IMR-90 (cell line): Measurements from ENCODE around the gene UGT3A1. TPM values are rescaled to one million over a fixed set of nuclear protein-coding genes. Genes with fewer than 3 reads are reported as not detected.

Experiments used
- ATAC-seq: fragments of 200-7000 bp; cut with Tn5 transposase; 2 replicates; pipeline ENCODE4 v1.9.1; 2020; ENCODE audit warnings: low read depth, mild to moderate bottlenecking, moderate library complexity
- BruUV-seq: library from RNA; stranded (reverse); fragments of 400-500 nt; replicated peaks from 2 replicates; lab custom pipeline; 2021; lab: Mats Ljungman, UMichigan
- CTCF ChIA-PET: fragments of 300-600 bp; formaldehyde crosslinking; extraction: SDS; loops from one replicate; lab custom pipeline; 2021; ENCODE audit warnings: antibody characterized with exemption; lab: Yijun Ruan, JAX
- POLR2A ChIA-PET: fragments of 300-600 bp; sonication (Branson Sonifier 250); formaldehyde crosslinking; loops from one replicate; lab custom pipeline; 2022; ENCODE audit warnings: antibody characterized with exemption; ENCODE audit not compliant: unreplicated experiment; lab: Charles Lee
- DNase-seq: peaks from one replicate; pipeline ENCODE4 v3.0.0; 2013
- H2AFZ ChIP-seq: replicated peaks from 2 replicates; pipeline ENCODE3; 2013; ENCODE audit warnings: low read length, mild to moderate bottlenecking; ENCODE audit not compliant: poor library complexity
- H2AK5ac ChIP-seq: 2 replicates; pipeline ENCODE4 v1.6.1; 2013; ENCODE audit warnings: low read depth, low read length, inconsistent platforms
- H2AK9ac ChIP-seq: replicated peaks from 2 replicates; pipeline ENCODE3; 2013; ENCODE audit warnings: mild to moderate bottlenecking, low read depth, low read length, moderate library complexity; ENCODE audit not compliant: poor library complexity
- H2BK120ac ChIP-seq: 2 replicates; pipeline ENCODE4 v1.6.1; 2013; ENCODE audit warnings: low read depth, low read length, inconsistent platforms
- H2BK15ac ChIP-seq: 3 replicates; pipeline ENCODE4 v1.6.1; 2013; ENCODE audit warnings: low read depth, low read length, inconsistent platforms
- H2BK20ac ChIP-seq: 2 replicates; pipeline ENCODE4 v1.6.1; 2013; ENCODE audit warnings: low read depth, mild to moderate bottlenecking, inconsistent platforms, low read length, moderate library complexity
- H2BK5ac ChIP-seq: 2 replicates; pipeline ENCODE4 v1.6.1; 2013; ENCODE audit warnings: mild to moderate bottlenecking, low read depth, low read length, inconsistent platforms; ENCODE audit not compliant: poor library complexity, severe bottlenecking
- H3K14ac ChIP-seq: replicated peaks from 2 replicates; pipeline ENCODE4 v1.6.1; 2013; ENCODE audit warnings: low read depth, low read length, inconsistent platforms
- H3K18ac ChIP-seq: 2 replicates; pipeline ENCODE4 v1.6.1; 2013; ENCODE audit warnings: low read depth, low read length, control low read depth
- H3K23ac ChIP-seq: 2 replicates; pipeline ENCODE4 v1.6.1; 2013; ENCODE audit warnings: low read depth, low read length, inconsistent platforms
- H3K27ac ChIP-seq: 2 replicates; pipeline ENCODE4 v1.5.1; 2013; ENCODE audit warnings: mild to moderate bottlenecking, control low read depth, low read length; ENCODE audit not compliant: insufficient read depth
- H3K27me3 ChIP-seq: 2 replicates; pipeline ENCODE4 v1.6.1; 2013; ENCODE audit warnings: low read length; ENCODE audit not compliant: control insufficient read depth, insufficient read depth
- H3K36me3 ChIP-seq: 2 replicates; pipeline ENCODE4 v1.6.1; 2013; ENCODE audit warnings: low read length, mixed read lengths; ENCODE audit not compliant: control insufficient read depth, insufficient read depth
- H3K4ac ChIP-seq: 2 replicates; pipeline ENCODE4 v1.6.1; 2013; ENCODE audit warnings: low read depth, low read length, inconsistent platforms
- H3K4me1 ChIP-seq: 2 replicates; pipeline ENCODE4 v1.6.1; 2013; ENCODE audit warnings: low read length, mixed read lengths; ENCODE audit not compliant: control insufficient read depth, insufficient read depth
- H3K4me2 ChIP-seq: 2 replicates; pipeline ENCODE4 v1.6.1; 2013; ENCODE audit warnings: low read depth, mild to moderate bottlenecking, control low read depth, low read length, moderate library complexity
- H3K4me3 ChIP-seq: 2 replicates; pipeline ENCODE4 v1.5.1; 2013; ENCODE audit warnings: low read depth, mild to moderate bottlenecking, control low read depth, low read length, moderate library complexity; ENCODE audit not compliant: insufficient read depth
- H3K56ac ChIP-seq: 2 replicates; pipeline ENCODE4 v1.6.1; 2013; ENCODE audit warnings: low read length, inconsistent platforms; ENCODE audit not compliant: insufficient read depth; ENCODE audit errors: extremely low read depth
- H3K79me1 ChIP-seq, 2 experiments: 2 replicates each; pipeline ENCODE4 v1.6.1; 2013; ENCODE audit warnings: low read length in 2 of 2, inconsistent platforms in 1 of 2, low read depth in 1 of 2
- H3K9ac ChIP-seq: 2 replicates; pipeline ENCODE4 v1.6.1; 2013; ENCODE audit warnings: low read depth, low read length, control low read depth
- H3K9me1 ChIP-seq: 2 replicates; pipeline ENCODE4 v1.6.1; 2013; ENCODE audit warnings: low read length, inconsistent platforms; ENCODE audit not compliant: insufficient read depth
- H3K9me3 ChIP-seq: 2 replicates; pipeline ENCODE4 v1.6.1; 2013; ENCODE audit warnings: low read length; ENCODE audit not compliant: control insufficient read depth, insufficient read depth
- H4K20me1 ChIP-seq: 2 replicates; pipeline ENCODE4 v1.6.1; 2013; ENCODE audit warnings: low read length, inconsistent platforms; ENCODE audit not compliant: insufficient read depth
- H4K5ac ChIP-seq: 2 replicates; pipeline ENCODE4 v1.6.1; 2013; ENCODE audit warnings: mild to moderate bottlenecking, low read depth, low read length, control low read depth
- H4K8ac ChIP-seq, 2 experiments: 2 replicates each; pipeline ENCODE4 v1.6.1; 2013; ENCODE audit warnings: low read depth in 2 of 2, low read length in 2 of 2, control low read depth in 1 of 2, inconsistent platforms in 1 of 2
- H4K91ac ChIP-seq: 2 replicates; pipeline ENCODE4 v1.6.1; 2013; ENCODE audit warnings: low read depth, low read length, inconsistent platforms; ENCODE audit not compliant: insufficient read depth
- CEBPB ChIP-seq: IDR thresholded peaks from 2 replicates; pipeline ENCODE4 v1.6.1; 2012; ENCODE audit warnings: low read depth, low read length, improper control_type of control experiment
- ELK1 ChIP-seq: fragments of 150-350 bp; IDR thresholded peaks from 2 replicates; pipeline ENCODE4 v1.6.1; 2016; ENCODE audit warnings: low read depth, mild to moderate bottlenecking, low read length, moderate library complexity, borderline replicate concordance
- POLR2A ChIP-seq: IDR thresholded peaks from 2 replicates; pipeline ENCODE4 v1.6.1; 2012; ENCODE audit warnings: mild to moderate bottlenecking, low read depth, low read length
- WGBS, 2 experiments: methylation state at CpG; one replicate each; pipeline versions ENCODE4 v1.1.5 to v1.1.7; 2013; ENCODE audit warnings: missing lambda C conversion rate in 2 of 2; ENCODE audit not compliant: insufficient read length in 1 of 2; ENCODE audit errors: extremely low coverage in 2 of 2; 5-methylcytosine and 5-hydroxymethylcytosine counted together
- dilution Hi-C: fragments of 300-500 bp; cut with HindIII; formaldehyde crosslinking; loops from one replicate; pipeline ENCODE4 v1.14.3; 2018; ENCODE audit warnings: low sequenced_read_pairs; ENCODE audit not compliant: unreplicated experiment
- in situ Hi-C: fragments of 300-500 bp; cut with MboI; formaldehyde crosslinking; loops from 3 replicates; pipeline ENCODE4 v1.14.3; 2019; ENCODE audit warnings: low sequenced_read_pairs, inconsistent platforms, mixed read lengths
- intact Hi-C: fragments of 100-400 bp; cut with micrococcal nuclease; formaldehyde crosslinking; loops from 2 replicates; pipeline ENCODE4 v1.10.0; 2022
- polyA plus RNA-seq, 3 experiments: library from polyadenylated mRNA; depleted of rRNA; stranded (reverse); fragments of >200 nt; gene quantifications; 2 replicates each; pipeline ENCODE4 v1.2.3, GENCODE V29; 2012; ENCODE audit warnings: low replicate concordance in 1 of 3
- total RNA-seq: library from RNA; depleted of rRNA; stranded (reverse); fragments of >200 nt; gene quantifications from 2 replicates; pipeline ENCODE4 v1.2.3, GENCODE V29; 2012

The UGT3A1 gene
- total and polyA plus RNA-seq, 2 of the 4 experiments (the other 2 are of a cell fraction), result not detected

- Histone ChIP-seq H4K5ac (no peak overlapping the region), H3K36me3 (no peaks in the 10 kb centered on the region), H4K20me1 (no peaks in the 10 kb centered on the region), H2AK9ac (no peak overlapping the region), H3K18ac (no peak overlapping the region), H4K8ac (no peak overlapping the region), H2BK120ac (no peak overlapping the region), H3K4ac (no peak overlapping the region), H3K79me1 (no peaks in the 10 kb centered on the region), H2AK5ac (no peak overlapping the region), H3K14ac (no peak overlapping the region), H3K9me3 (no peaks in the 10 kb centered on the region; the same call in 1 of the 2 replicates), H2BK15ac (no peak overlapping the region), H2AFZ (no peak overlapping the region), H3K4me2 (no peak overlapping the region), H3K4me1 (no peaks in the 10 kb centered on the region), H3K9ac (no peak overlapping the region), H2BK20ac (no peak overlapping the region), H3K4me3 (no peak overlapping the region), H3K27ac (no peak overlapping the region), H2BK5ac (no peak overlapping the region), H3K23ac (no peak overlapping the region), H4K91ac (no peak overlapping the region), H3K27me3 (no peaks in the 10 kb centered on the region), H3K56ac (no peak overlapping the region), H3K9me1 (no peaks in the 10 kb centered on the region)
- POLR2A ChIA-PET, result no interaction called here
- CTCF ChIA-PET, result no interaction called here
- in situ Hi-C loops (no loop called here), dilution Hi-C loops (no loop called here), intact Hi-C loops (no loop called here)
- no peak for ATAC-seq
- no CpG with 5 or more reads among the region's 1 CpG for WGBS, 2 experiments
- BruUV-seq, result no TSS peak
- DNase-seq, result no peak
- TF ChIP-seq POLR2A, result no peak
- TF ChIP-seq CEBPB, result no peak
- no peak for TF ChIP-seq ELK1
These were observed 25.8 kb upstream of the UGT3A1 start for GRCh38 chr5:36017004-36017403.
